ENCODE measurements around the gene CIDEC.

DNA sequence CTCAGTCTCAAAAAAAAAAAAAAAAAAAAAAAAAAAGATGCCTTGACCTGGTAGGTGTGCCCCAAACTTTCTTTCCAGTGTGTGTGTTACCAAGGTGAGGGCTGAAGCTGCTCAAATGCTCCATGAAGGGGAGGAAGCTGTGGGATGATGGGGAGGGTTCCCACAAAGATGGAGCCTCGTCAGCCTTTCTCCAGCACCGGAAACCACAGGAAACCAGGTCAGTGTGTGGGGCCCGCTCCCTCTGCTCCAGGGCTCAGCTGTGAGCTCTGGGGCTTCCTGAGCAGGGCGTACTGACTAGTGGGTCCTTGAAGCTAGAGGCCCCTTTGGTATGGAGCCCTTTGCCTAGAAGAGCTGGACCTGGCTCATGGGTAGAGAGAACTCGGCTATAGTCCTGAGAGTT lies 21.9 kb upstream of the CIDEC start:
- TF ChIP-seq, protein P1, sequence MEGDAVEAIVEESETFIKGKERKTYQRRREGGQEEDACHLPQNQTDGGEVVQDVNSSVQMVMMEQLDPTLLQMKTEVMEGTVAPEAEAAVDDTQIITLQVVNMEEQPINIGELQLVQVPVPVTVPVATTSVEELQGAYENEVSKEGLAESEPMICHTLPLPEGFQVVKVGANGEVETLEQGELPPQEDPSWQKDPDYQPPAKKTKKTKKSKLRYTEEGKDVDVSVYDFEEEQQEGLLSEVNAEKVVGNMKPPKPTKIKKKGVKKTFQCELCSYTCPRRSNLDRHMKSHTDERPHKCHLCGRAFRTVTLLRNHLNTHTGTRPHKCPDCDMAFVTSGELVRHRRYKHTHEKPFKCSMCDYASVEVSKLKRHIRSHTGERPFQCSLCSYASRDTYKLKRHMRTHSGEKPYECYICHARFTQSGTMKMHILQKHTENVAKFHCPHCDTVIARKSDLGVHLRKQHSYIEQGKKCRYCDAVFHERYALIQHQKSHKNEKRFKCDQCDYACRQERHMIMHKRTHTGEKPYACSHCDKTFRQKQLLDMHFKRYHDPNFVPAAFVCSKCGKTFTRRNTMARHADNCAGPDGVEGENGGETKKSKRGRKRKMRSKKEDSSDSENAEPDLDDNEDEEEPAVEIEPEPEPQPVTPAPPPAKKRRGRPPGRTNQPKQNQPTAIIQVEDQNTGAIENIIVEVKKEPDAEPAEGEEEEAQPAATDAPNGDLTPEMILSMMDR (IDR thresholded peaks at IDR 0.05): no peak
- no peak for TF ChIP-seq POLR2A (IDR thresholded peaks at IDR 0.05)
- no peak for TF ChIP-seq POLR2AphosphoS5 (IDR thresholded peaks at IDR 0.05)
